Measurements from ENCODE around the gene WDR86. TPM values are rescaled to one million over a fixed set of nuclear protein-coding genes. Genes with fewer than 3 reads are reported as not detected.

Gene WDR86
- total RNA-seq, 1 donor from 2014 or later: 19.4 TPM

GRCh38 chr7:151381348-151382078 lies 28.3 kb downstream of the WDR86 start:
- no peak for DNase-seq (ENCODE audit: low spot score)

DNA sequence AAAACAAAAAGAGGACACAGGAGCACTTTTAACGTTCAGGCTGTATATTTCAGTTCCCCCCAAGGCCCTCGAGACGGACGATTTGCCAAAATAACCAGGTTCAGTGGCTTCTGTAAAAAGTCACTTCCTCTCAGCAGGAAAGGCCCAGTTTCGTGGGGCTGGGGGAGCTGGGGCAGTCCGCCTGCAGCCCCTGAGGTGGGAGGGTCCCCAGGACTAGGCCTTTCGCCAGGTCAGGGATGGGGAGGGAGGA lies 28.8 kb downstream of the WDR86 start:
- no peak for DNase-seq (ENCODE audit: low spot score)

GRCh38 chr7:151380199-151381097 lies 29.4 kb downstream of the WDR86 start:
- DNase-seq (ENCODE audit: low spot score): no peak

DNA sequence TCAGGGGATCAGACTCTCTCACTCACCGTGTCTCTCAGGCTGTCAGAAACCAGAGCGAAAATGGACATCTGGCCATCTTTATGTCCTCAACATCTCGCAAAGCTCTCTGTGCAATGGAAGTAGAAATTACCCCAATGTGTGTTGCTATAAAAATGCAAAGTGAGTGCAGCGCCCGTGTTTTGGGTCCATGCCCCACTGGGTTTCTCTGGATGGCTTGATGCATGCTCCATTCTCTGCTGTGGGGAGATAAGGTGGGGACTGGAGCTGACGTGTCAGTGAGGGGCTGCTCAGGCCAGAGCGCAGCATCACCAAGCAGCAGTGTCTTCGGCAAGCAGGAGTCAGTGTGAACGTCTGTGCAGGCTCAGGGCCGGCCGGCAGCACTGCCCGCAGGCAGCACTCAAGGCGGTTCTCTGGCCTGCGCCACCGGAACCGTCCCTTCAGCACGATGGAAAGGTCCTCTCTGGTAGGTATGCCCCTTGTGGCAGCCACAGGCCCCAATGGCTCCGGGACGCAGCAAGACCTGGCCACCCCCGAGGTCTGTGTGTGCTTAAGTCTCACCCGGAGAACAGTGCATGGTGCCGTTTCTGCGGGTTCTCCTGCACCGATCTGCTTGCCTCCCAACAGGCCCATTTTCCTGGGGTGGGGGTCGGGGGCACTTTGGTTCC lies 30.2 kb downstream of the WDR86 start:
- DNase-seq (ENCODE audit: low spot score): no peak

GRCh38 chr7:151379193-151379520 lies 30.7 kb downstream of the WDR86 start:
- DNase-seq (ENCODE audit: low spot score): no peak

DNA sequence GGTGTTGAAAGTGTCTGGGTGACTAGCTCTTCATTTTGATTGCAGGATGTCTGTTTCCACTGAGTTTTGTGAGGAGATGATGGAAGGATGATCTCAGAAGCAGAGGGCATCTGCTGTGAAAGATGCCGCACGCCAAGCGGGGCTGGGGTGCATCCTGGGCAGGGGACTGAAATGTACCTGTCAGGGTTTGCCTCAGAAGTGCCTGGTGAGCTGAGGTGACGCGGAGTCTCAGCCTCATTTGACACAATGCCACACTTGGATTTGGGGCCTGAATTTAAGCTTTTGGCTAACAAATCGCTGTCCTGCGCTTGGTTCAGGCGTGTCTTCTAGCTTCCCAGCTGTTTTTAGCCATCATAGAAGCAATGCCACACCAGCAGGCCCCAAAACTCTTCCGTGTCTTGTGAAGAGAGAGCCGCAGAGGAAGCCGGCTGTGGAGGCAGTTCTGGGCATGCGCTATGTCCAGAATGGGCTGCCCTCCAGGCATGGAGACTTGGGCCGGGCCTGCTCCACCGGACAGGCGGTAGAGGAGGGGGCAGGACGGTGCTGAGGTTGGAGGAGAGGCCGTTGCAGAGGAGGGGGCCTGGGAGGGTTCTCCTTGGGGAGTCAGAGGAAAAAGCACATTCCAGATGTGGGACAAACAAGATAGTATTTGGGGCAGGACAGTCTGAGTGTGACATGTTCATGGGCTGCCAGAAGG lies 31.2 kb downstream of the WDR86 start:
- DNase-seq (ENCODE audit: low spot score): no peak

GRCh38 chr7:151378011-151378410 lies 31.8 kb downstream of the WDR86 start:
- no peak for DNase-seq (ENCODE audit: low spot score)

DNA sequence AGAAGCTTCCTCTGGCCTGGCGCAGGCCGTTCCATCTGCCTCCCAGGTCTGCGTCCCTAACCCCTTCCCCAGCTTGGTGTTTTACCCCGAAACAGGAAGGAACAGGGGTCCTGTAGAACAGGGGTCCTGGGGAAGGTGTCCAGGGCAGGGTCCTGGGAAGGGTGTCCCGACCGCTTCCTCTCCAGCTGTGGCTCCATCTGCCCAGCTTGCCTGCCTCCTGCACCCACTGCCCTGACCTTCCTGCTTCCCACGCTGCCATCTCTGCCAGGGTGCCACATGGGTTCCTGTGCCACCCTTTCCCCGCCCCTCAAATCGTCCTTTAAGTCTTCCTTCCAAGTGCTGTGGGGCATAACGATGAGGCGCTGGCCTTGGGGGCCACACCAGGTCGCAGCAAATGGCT lies 32.4 kb downstream of the WDR86 start:
- DNase-seq (ENCODE audit: low spot score): no peak

DNA sequence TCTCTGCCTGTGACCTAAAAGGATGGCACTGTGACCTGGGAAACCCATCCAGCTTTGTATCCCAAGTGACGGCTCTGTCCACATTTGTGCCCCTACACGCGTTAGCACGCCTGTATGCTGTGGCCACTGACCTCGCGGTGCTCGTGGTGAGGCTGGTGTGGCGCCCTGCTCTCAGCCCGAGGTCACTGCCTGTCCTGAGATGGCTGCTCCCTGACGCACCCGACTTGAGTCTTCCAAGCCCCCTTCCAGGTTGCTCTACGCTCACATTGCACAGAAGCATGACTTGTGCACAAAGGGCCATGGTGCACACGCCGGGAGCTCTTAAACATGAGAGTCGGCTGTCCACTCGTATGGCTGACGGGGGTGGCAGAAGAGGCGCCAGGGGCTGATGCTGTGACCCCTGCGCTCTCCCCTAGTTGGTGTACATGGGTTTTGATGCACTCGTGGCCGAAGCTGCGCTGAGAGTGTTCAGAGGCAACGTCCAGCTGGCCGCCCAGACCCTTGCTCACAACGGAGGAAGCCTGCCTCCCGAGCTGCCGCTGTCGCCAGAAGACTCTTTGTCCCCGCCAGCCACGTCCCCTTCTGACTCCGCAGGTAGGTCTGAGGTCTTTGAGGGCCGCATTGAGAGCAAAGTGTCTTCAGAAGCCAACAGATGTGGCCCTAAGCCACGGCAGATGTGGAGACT lies 33.5 kb downstream of the WDR86 start:
- no peak for DNase-seq (ENCODE audit: low spot score)

DNA sequence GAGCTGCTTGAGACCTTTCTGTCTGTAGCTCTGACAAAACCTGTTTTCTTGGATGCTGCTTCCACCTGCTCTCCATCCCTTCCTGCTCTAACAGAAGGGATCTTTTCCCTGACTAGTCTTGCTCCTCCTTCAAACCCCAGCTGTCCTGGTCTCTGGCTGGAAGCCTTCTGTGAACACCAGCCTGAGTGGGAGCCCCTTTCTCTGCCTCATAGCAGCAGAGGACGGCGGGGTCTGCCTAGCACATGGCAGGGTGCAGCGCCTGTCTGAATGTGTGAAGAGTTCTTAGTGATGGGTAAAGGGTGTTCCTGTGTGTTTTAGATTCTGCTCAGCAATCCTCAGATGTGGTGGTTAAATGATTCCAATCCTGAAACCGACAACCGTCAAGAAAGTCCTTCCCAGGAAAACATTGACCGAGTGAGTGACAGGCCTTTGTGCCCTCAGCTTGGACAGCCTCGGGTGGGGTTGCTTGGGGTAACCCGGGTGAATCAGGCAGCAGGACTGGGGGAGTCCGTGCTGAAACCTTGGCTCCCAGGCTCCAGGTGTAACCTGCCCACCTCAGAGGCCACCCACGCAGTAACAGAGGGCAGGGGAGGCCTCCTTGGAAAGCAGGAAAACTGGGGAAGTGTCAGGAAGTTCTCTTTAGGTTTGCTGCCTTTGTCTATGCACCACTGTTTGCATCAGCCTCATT lies 34.2 kb downstream of the WDR86 start:
- no peak for DNase-seq (ENCODE audit: low spot score)

DNA sequence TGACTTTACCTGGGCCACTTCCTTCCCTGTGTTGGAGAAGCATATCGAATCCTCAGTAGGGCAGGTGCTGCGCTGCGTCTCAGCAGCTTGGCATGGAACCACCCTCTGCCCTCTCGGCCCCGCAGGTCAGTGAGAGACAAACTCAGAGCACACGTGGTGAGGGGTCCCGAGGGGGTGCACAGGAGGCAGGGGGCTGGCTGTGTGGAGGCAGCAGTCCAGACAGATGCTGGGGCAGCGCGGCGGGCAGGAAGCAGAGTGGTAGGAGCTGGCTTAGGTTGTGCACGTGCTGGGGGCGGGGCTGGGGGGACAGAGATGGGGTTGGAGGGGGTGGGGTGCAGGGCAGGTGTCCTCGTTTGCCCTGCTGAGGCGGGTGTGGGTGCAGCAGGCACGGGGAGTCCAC lies 35.1 kb downstream of the WDR86 start:
- no peak for DNase-seq (ENCODE audit: low spot score)

- no peak for DNase-seq (ENCODE audit: low spot score)
Observed at GRCh38 chr7:151374139-151374538, 35.7 kb downstream of the WDR86 start.

DNA sequence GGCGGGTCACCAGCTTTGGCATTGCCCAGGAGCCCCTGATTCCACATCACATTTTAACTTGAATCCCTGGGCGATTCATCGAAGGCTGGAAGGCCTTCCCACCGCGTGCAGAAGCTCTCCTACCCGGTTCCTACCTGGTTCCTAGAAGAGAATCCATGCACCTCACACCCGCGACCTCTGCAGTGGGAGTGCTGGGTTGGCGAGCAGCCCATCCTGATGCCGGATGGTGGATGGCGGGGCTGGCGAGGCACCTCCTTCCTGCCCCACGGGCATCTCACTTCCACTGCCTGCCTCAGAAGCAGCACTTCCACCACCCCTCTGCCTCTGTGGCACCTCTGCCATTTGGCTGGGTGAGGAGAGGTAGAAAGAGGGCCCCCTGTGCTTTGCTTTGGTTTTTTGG lies 36.2 kb downstream of the WDR86 start:
- DNase-seq (ENCODE audit: low spot score): no peak

DNA sequence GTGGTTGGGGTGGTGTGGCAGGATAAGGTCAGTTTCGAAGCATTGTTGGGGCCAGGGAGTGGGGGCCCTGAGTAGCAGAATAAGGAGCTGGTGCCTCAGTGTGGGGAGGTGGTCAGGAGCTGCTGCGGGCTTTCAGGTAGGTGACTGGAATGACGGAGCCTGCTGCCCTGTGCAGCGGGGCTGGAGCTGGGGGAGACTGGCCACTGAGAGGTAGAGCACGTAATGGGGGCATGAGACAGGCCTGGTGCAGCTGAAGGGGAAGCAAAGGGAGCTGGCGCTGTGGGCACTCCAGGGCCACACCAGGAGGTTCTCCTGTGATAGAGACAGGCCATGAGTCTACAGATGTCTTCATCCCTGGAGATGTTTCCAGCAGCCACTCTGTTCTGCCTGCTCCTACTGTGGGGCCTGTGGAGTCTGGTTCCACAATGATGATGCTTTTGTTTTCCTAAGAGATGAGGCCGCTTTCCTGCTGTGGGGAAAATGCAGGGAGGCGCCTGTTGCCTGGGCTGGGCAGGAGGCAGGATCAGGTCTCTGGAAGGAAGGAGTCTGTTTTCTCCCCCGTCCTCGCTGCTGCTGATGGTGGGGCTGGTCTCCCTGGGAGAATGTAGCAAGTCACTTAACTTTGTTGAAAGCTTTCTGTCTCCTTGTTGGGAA lies 37.1 kb downstream of the WDR86 start:
- no peak for DNase-seq (ENCODE audit: low spot score)

DNA sequence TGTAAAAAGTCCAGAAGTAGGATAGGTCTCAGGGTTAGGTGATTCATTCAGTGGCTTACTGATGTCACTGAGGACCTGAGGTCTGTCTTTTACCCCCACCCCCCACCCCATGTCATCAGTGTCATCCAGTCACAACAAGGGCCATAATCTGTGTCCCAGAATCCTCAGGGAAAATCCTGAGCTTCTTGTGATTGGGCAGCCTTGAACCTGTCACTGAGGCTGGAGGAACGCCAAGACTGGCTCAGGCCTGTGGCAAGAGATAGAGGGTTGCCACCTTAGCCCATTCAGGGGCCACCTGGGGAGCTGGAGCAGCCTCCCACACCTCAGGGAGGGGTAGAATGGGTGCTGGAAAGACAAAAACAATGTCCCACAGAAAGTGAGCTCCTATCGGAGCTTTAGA lies 38.6 kb downstream of the WDR86 start:
- no peak for DNase-seq (ENCODE audit: low spot score)

- no peak for DNase-seq (ENCODE audit: low spot score)
Observed at GRCh38 chr7:151368136-151368571, 41.7 kb downstream of the WDR86 start.

- DNase-seq (ENCODE audit: low spot score): no peak
Observed at GRCh38 chr7:151367284-151367683, 42.6 kb downstream of the WDR86 start.

GRCh38 chr7:151366880-151367222 lies 43.0 kb downstream of the WDR86 start:
- DNase-seq (ENCODE audit: low spot score): no peak

GRCh38 chr7:151366166-151366879 lies 43.5 kb downstream of the WDR86 start:
- no peak for DNase-seq (ENCODE audit: low spot score)

DNA sequence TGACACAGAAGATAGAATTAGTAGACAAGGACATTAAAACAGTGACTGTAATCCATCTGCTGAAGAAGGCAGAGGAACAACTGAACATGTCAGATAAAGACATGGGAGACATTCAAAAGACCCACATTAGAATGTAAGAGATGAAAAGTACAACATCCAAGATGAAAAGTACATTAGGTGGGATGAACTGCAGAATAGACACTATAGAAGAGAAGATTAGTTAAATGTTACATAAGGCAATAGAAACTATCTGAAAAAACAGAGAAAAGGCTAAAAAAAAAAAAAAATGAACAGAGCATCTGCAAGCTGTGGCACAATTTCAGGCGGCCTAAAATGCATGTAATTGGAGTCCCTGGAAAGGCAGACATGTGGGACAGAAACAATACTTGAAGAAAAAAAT lies 46.7 kb downstream of the WDR86 start:
- DNase-seq (ENCODE audit: low spot score): no peak

Measured in mesenteric fat pad (tissue), 1 donor.